Endothelial cell of umbilical vein (primary cell): ENCODE results near the gene SSPN. TPM values are rescaled to one million over a fixed set of nuclear protein-coding genes. Genes with fewer than 3 reads are reported as not detected.

Source experiments
- BruUV-seq: library from RNA; stranded (reverse); fragments of 400-500 nt; replicated peaks from 2 replicates; lab custom pipeline; 2021; lab: Mats Ljungman, UMichigan
- CTCF ChIA-PET: fragments of 300-600, 350-600 bp; sonication (Branson Sonifier 250); formaldehyde crosslinking; loops from one replicate; lab custom pipeline; 2021; ENCODE audit warnings: antibody characterized with exemption, inconsistent platforms; lab: Charles Lee
- POLR2A ChIA-PET: fragments of 300-600, 350-600 bp; sonication (Branson Sonifier 250); formaldehyde crosslinking; loops from one replicate; lab custom pipeline; 2021; ENCODE audit warnings: antibody characterized with exemption, inconsistent platforms; lab: Charles Lee
- DNase-seq: peaks from one replicate; pipeline ENCODE4 v3.0.0-alpha.2; 2011; ENCODE audit warnings: low read depth, low spot score
- FAIRE-seq: peaks from 2 replicates; lab custom pipeline; 2011; peaks lifted over from hg19 to GRCh38; lab: Jason Lieb, UNC
- H2AFZ ChIP-seq: 2 replicates; pipeline ENCODE4 v1.6.0; 2012; ENCODE audit warnings: low read depth, low read length, control low read depth, inconsistent platforms
- H3K27ac ChIP-seq: 2 replicates; pipeline ENCODE4 v1.5.1; 2011; ENCODE audit warnings: low read depth, mild to moderate bottlenecking, control low read depth, low read length, moderate library complexity; ENCODE audit not compliant: insufficient read depth
- H3K27me3 ChIP-seq, 2 experiments: 2 replicates each; pipeline versions ENCODE4 v1.6.0 to v1.6.1; 2011; ENCODE audit warnings: low read length in 2 of 2, mixed read lengths in 1 of 2; ENCODE audit not compliant: control insufficient read depth in 2 of 2, insufficient read depth in 2 of 2
- H3K36me3 ChIP-seq, 2 experiments: 2 replicates in 1 of 2; 3 replicates in 1 of 2; pipeline ENCODE4 v1.5.1; 2011; ENCODE audit warnings: low read length in 2 of 2, mild to moderate bottlenecking in 1 of 2, moderate library complexity in 1 of 2; ENCODE audit not compliant: control insufficient read depth in 2 of 2, insufficient read depth in 2 of 2; ENCODE audit errors: extremely low read depth in 1 of 2
- H3K4me1 ChIP-seq: 3 replicates; pipeline ENCODE4 v1.5.1; 2011; ENCODE audit warnings: mild to moderate bottlenecking, low read length; ENCODE audit not compliant: control insufficient read depth, insufficient read depth; ENCODE audit errors: extremely low read depth
- H3K4me2 ChIP-seq: 2 replicates; pipeline ENCODE4 v1.6.1; 2011; ENCODE audit warnings: low read length, control low read depth, mixed read lengths; ENCODE audit not compliant: insufficient read depth
- H3K4me3 ChIP-seq, 3 experiments: fragments of 200-600 bp in 1 of 3; sonication (generic), shearing (Covaris generic) in 1 of 3; replicated peaks in 1 of 3; 2 replicates each; pipeline ENCODE4 v1.5.1; 2011 to 2016; ENCODE audit warnings: control low read depth in 3 of 3, low read length in 3 of 3, mild to moderate bottlenecking in 2 of 3, inconsistent platforms in 1 of 3, low read depth in 1 of 3, moderate library complexity in 1 of 3; ENCODE audit not compliant: insufficient read depth in 1 of 3
- H3K79me2 ChIP-seq: 2 replicates; pipeline ENCODE4 v1.6.0; 2012; ENCODE audit warnings: low read length, inconsistent platforms; ENCODE audit not compliant: control insufficient read depth, insufficient read depth
- H3K9ac ChIP-seq: replicated peaks from 2 replicates; pipeline ENCODE3; 2011; ENCODE audit warnings: low read length, control low read depth; ENCODE audit not compliant: insufficient read depth; ENCODE audit errors: extremely low read depth
- H3K9me1 ChIP-seq: replicated peaks from 3 replicates; pipeline ENCODE4 v1.6.0; 2011; ENCODE audit warnings: mild to moderate bottlenecking, low read length; ENCODE audit not compliant: control insufficient read depth, insufficient read depth; ENCODE audit errors: extremely low read depth
- H3K9me3 ChIP-seq: replicated peaks from 2 replicates; pipeline ENCODE4 v1.5.1; 2012; ENCODE audit warnings: low read length, inconsistent platforms; ENCODE audit not compliant: control insufficient read depth, insufficient read depth
- H4K20me1 ChIP-seq: replicated peaks from 2 replicates; pipeline ENCODE3; 2011; ENCODE audit warnings: mild to moderate bottlenecking, low read length; ENCODE audit not compliant: control insufficient read depth, insufficient read depth; ENCODE audit errors: extremely low read depth
- EZH2 ChIP-seq: IDR thresholded peaks from 2 replicates; pipeline ENCODE4 v1.6.1; 2012; ENCODE audit warnings: borderline replicate concordance, low read depth, mild to moderate bottlenecking, moderate library complexity, low read length, inconsistent platforms; ENCODE audit not compliant: severe bottlenecking
- FOS ChIP-seq: IDR thresholded peaks from 2 replicates; pipeline ENCODE4 v1.6.1; 2011; ENCODE audit warnings: mild to moderate bottlenecking, low read length, moderate library complexity, borderline replicate concordance; ENCODE audit not compliant: insufficient read depth
- GATA2 ChIP-seq: IDR thresholded peaks from 2 replicates; pipeline ENCODE4 v1.7.0; 2011; ENCODE audit warnings: low read depth, mild to moderate bottlenecking, moderate library complexity, mixed read lengths, low read length; ENCODE audit not compliant: insufficient read length, insufficient read depth
- MYC ChIP-seq: IDR thresholded peaks from one replicate; pipeline ENCODE4 v1.6.1; 2011; ENCODE audit warnings: mild to moderate bottlenecking, low read depth, low read length
- POLR2A ChIP-seq: IDR thresholded peaks from 2 replicates; pipeline ENCODE4 v1.6.1; 2012; ENCODE audit warnings: low read depth, mild to moderate bottlenecking, control low read depth, low read length
- POLR2AphosphoS5 ChIP-seq: IDR thresholded peaks from 2 replicates; pipeline ENCODE4 v1.6.1; 2012; ENCODE audit warnings: low read depth, mild to moderate bottlenecking, control low read depth, low read length, moderate library complexity; ENCODE audit not compliant: insufficient read depth
- dilution Hi-C: fragments of 300-500 bp; cut with MboI; formaldehyde crosslinking; loops from one replicate; pipeline ENCODE4 v1.15.0; 2019; ENCODE audit warnings: low sequenced_read_pairs; ENCODE audit not compliant: extremely low pct_ligation_motif_present
- intact Hi-C: fragments of 100-400 bp; cut with micrococcal nuclease; formaldehyde crosslinking; loops from one replicate; pipeline ENCODE4 v1.10.0; 2022
- polyA plus RNA-seq, 4 experiments: library from polyadenylated mRNA; depleted of rRNA in 3 of 4; stranded (reverse) in 3 of 4; unstranded in 1 of 4; fragments of >200 nt; gene quantifications; 2 replicates each; pipeline versions ENCODE4 v1.2.1 to v1.2.3, GENCODE V29; 2011 to 2012; ENCODE audit warnings: missing spikeins in 1 of 4
- total RNA-seq: library from RNA; stranded (reverse); gene quantifications from 2 replicates; pipeline ENCODE4 v1.2.3, GENCODE V29; 2021
- TF ChIP-seq, protein P1 (sequence below): IDR thresholded peaks from 2 replicates; pipeline ENCODE4 v1.6.1; 2011; ENCODE audit not compliant: insufficient read depth, insufficient read length
- TF ChIP-seq, protein P2 (sequence below), 2 donors: IDR thresholded peaks; 1 replicate in 1 of 2; 2 replicates in 1 of 2; pipeline ENCODE4 v1.5.1; 2011; ENCODE audit warnings: low read length in 2 of 2, mild to moderate bottlenecking in 2 of 2, moderate library complexity in 2 of 2, control low read depth in 1 of 2, inconsistent platforms in 1 of 2, low read depth in 1 of 2; ENCODE audit not compliant: insufficient read depth in 1 of 2; ENCODE audit errors: extremely low read depth in 1 of 2

The SSPN gene
- total and polyA plus RNA-seq, 2 donors (not counting 3 experiments of a cell fraction or from before 2014, with no cell fraction given) = 1.3 to 2.1 TPM

DNA sequence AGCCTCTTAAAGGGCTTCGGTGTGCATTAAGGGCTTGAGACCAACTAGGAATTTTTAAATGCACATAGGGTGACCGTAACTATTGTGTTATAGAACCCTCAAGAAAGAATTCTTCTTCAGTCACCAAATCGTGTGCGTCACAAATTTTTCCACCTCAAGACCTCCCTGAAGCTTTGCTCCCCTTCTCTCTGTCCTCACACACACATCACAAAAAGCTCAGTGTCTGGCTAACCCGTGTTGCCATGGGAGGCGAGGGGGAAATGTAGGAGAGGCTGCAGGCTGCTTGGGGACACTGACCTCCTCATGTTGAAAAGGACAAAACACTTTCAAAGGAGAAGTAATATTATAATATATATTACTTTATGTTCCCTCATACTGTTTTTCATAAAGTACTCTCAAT is 10.6 kb downstream of the SSPN start:
- Histone ChIP-seq H3K79me2 (no peaks in the 10 kb centered on the region), H4K20me1 (no peaks in the 10 kb centered on the region), H3K4me1 (no peaks in the 10 kb centered on the region), H2AFZ (no peak overlapping the region), H3K27ac (no peak overlapping the region), H3K9me1 (no peaks in the 10 kb centered on the region), H3K4me2 (no peak overlapping the region), H3K4me3 (no peak overlapping the region), H3K9me3 (no peaks in the 10 kb centered on the region), H3K36me3 (no peaks in the 10 kb centered on the region), H3K9ac (no peak overlapping the region), H3K27me3 (peaks cover 9 to 14% of the 10 kb centered on the region in 2 experiments)
- DNase-seq (no peak), FAIRE-seq (no peak)
- ChIA-PET CTCF (no interaction called here), POLR2A (no interaction called here)
- dilution Hi-C loops (no loop called here), intact Hi-C loops (no loop called here)
- BruUV-seq = no TSS peak
- TF ChIP-seq GATA2 = no peak
- TF ChIP-seq, protein P1, sequence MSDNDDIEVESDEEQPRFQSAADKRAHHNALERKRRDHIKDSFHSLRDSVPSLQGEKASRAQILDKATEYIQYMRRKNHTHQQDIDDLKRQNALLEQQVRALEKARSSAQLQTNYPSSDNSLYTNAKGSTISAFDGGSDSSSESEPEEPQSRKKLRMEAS = no peak
- no peak for TF ChIP-seq EZH2
- no peak for TF ChIP-seq MYC
- TF ChIP-seq FOS = no peak
- TF ChIP-seq, protein P2, sequence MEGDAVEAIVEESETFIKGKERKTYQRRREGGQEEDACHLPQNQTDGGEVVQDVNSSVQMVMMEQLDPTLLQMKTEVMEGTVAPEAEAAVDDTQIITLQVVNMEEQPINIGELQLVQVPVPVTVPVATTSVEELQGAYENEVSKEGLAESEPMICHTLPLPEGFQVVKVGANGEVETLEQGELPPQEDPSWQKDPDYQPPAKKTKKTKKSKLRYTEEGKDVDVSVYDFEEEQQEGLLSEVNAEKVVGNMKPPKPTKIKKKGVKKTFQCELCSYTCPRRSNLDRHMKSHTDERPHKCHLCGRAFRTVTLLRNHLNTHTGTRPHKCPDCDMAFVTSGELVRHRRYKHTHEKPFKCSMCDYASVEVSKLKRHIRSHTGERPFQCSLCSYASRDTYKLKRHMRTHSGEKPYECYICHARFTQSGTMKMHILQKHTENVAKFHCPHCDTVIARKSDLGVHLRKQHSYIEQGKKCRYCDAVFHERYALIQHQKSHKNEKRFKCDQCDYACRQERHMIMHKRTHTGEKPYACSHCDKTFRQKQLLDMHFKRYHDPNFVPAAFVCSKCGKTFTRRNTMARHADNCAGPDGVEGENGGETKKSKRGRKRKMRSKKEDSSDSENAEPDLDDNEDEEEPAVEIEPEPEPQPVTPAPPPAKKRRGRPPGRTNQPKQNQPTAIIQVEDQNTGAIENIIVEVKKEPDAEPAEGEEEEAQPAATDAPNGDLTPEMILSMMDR (IDR thresholded peaks at IDR 0.05; ENCODE audit: extremely low read depth in 1 of 2, insufficient read depth in 1 of 2, low read depth in 1 of 2, low read length in 2 of 2) = no peak
- TF ChIP-seq POLR2A = no peak
- TF ChIP-seq POLR2AphosphoS5 = no peak
